HepG2 (cell line): ENCODE results near the gene ATP6V0A1. TPM values are rescaled to one million over a fixed set of nuclear protein-coding genes. Genes with fewer than 3 reads are reported as not detected.
A peak's percentile ranks its signal among the peaks of the same experiment; 100 is the strongest.

ENCODE experiments used
- AHR ChIP-seq: IDR thresholded peaks from 2 replicates; pipeline ENCODE4 v1.6.1; 2018; ENCODE audit warnings: missing genetic modification reagents, missing compliant biosample characterization
- DRAP1 ChIP-seq: IDR thresholded peaks from 2 replicates; pipeline ENCODE4 v1.6.1; 2016; ENCODE audit warnings: missing genetic modification reagents, missing compliant biosample characterization
- HOXA3 ChIP-seq: sonication (generic); formaldehyde crosslinking; IDR thresholded peaks from 2 replicates; pipeline ENCODE4 v1.5.0; 2020; ENCODE audit warnings: missing genetic modification reagents
- IKZF5 ChIP-seq: IDR thresholded peaks from 2 replicates; pipeline ENCODE4 v1.6.1; 2018; ENCODE audit warnings: missing genetic modification reagents, mild to moderate bottlenecking, missing compliant biosample characterization
- MAX ChIP-seq: IDR thresholded peaks from 2 replicates; pipeline ENCODE4 v1.6.1; 2012; ENCODE audit warnings: inconsistent platforms
- MIER2 ChIP-seq: IDR thresholded peaks from 2 replicates; pipeline ENCODE4 v1.6.1; 2016; ENCODE audit warnings: missing biosample characterization, missing genetic modification reagents
- MNT ChIP-seq: fragments of 450-650 bp; IDR thresholded peaks from 2 replicates; pipeline ENCODE4 v1.6.1; 2016
- NFYC ChIP-seq: IDR thresholded peaks from 2 replicates; pipeline ENCODE4 v1.6.1; 2016; ENCODE audit warnings: missing genetic modification reagents, missing compliant biosample characterization
- SAP130 ChIP-seq: IDR thresholded peaks from 2 replicates; pipeline ENCODE4 v1.6.1; 2016; ENCODE audit warnings: low read depth
- SKI ChIP-seq: fragments of 450-650 bp; IDR thresholded peaks from one replicate; pipeline ENCODE4 v1.6.1; 2018; ENCODE audit warnings: mild to moderate bottlenecking; ENCODE audit not compliant: partially characterized antibody
- USF2 ChIP-seq, 2 experiments: sonication (generic) in 1 of 2; formaldehyde crosslinking in 1 of 2; IDR thresholded peaks; 2 replicates each; pipeline versions ENCODE4 v1.5.1 to v1.6.1; 2011 to 2020; ENCODE audit warnings: borderline replicate concordance in 1 of 2, low read depth in 1 of 2, low read length in 1 of 2, mild to moderate bottlenecking in 1 of 2, missing genetic modification reagents in 1 of 2, moderate library complexity in 1 of 2
- ZBTB33 ChIP-seq: sonication (generic); formaldehyde crosslinking; IDR thresholded peaks from 2 replicates; pipeline ENCODE4 v1.4.0; 2020; ENCODE audit warnings: missing genetic modification reagents
- ZC3H13 ChIP-seq: sonication (generic); formaldehyde crosslinking; IDR thresholded peaks from 2 replicates; pipeline ENCODE4 v1.8.1; 2023; ENCODE audit warnings: mild to moderate bottlenecking, missing genetic modification reagents, moderate library complexity
- ZFAT ChIP-seq: sonication (generic); formaldehyde crosslinking; conservative IDR thresholded peaks from 2 replicates; pipeline ENCODE4 v1.8.1; 2023; ENCODE audit warnings: missing genetic modification reagents, inconsistent platforms
- ZNF33B ChIP-seq: sonication (generic); formaldehyde crosslinking; IDR thresholded peaks from 2 replicates; pipeline ENCODE4 v1.5.1; 2020; ENCODE audit warnings: mild to moderate bottlenecking, missing genetic modification reagents
- ZNF547 ChIP-seq: sonication (generic); formaldehyde crosslinking; IDR thresholded peaks from 2 replicates; pipeline ENCODE4 v1.5.1; 2020; ENCODE audit warnings: mild to moderate bottlenecking, missing genetic modification reagents
- ZNF552 ChIP-seq: sonication (generic); formaldehyde crosslinking; IDR thresholded peaks from 2 replicates; pipeline ENCODE4 v1.9.0; 2022; ENCODE audit warnings: missing genetic modification reagents, mild to moderate bottlenecking, borderline replicate concordance
- ZNF749 ChIP-seq: sonication (generic); formaldehyde crosslinking; IDR thresholded peaks from 2 replicates; pipeline ENCODE4 v1.8.0; 2022; ENCODE audit warnings: mild to moderate bottlenecking, missing genetic modification reagents, moderate library complexity, borderline replicate concordance
- polyA plus RNA-seq, 8 experiments: library from polyadenylated mRNA; depleted of rRNA in 3 of 8; stranded (reverse) in 7 of 8; unstranded in 1 of 8; fragments of >200 nt; fragmentation: Illumina TruSeq in 4 of 8; extraction: Trizol in 4 of 8; gene quantifications; 2 replicates each; pipeline versions ENCODE4 v1.2.1 to v1.2.3, GENCODE V29; 2011 to 2016; ENCODE audit warnings: low read depth in 4 of 8, missing spikeins in 1 of 8, mixed read lengths in 1 of 8; ENCODE audit not compliant: insufficient read depth in 1 of 8
- total RNA-seq, 5 experiments: library from RNA; depleted of rRNA; stranded (reverse); fragments of >200 nt; fragmentation: Illumina TruSeq; extraction: Trizol; gene quantifications; 2 replicates each; pipeline ENCODE4 v1.2.3, GENCODE V29; 2016; ENCODE audit warnings: low read depth in 1 of 5

ATP6V0A1 gene
- total and polyA plus RNA-seq, 2 of the 13 experiments (the other 11 are each of a cell fraction or from before 2014, with no cell fraction given) = 27.9 to 54.1 TPM

- TF ChIP-seq USF2 (IDR thresholded peaks at IDR 0.05; ENCODE audit: low read depth, low read length) = peak; percentile 90
- peak; percentile 95; the same call in 1 of the 2 replicates for TF ChIP-seq USF2 (CRISPR knock-in tag; IDR thresholded peaks at IDR 0.05; ENCODE audit: borderline replicate concordance)
- TF ChIP-seq ZNF33B (CRISPR knock-in tag) = no peak; the same call in 1 of the 2 replicates
- no peak; the same call in 1 of the 2 replicates for TF ChIP-seq MAX
- TF ChIP-seq IKZF5 (CRISPR knock-in tag) = peak; percentile 49; the same call in 1 of the 2 replicates
- peak; percentile 67; the same call in 1 of the 2 replicates for TF ChIP-seq HOXA3 (CRISPR knock-in tag)
- TF ChIP-seq ZFAT = no peak
- TF ChIP-seq DRAP1 (CRISPR knock-in tag) = peak; percentile 80
- peak; percentile 50; the same call in 1 of the 2 replicates for TF ChIP-seq ZNF547
- TF ChIP-seq ZC3H13 = peak; percentile 85; the same call in 1 of the 2 replicates
- TF ChIP-seq AHR (CRISPR knock-in tag) = peak; percentile 94
- TF ChIP-seq MNT = peak; percentile 53
- no peak for TF ChIP-seq SKI
- TF ChIP-seq ZNF552 (CRISPR knock-in tag) = 0 out of 2 replicates have a peak, but pooled peaks have one; percentile 87
- TF ChIP-seq ZNF749 = 0 out of 2 replicates have a peak, but pooled peaks have one; percentile 57
- TF ChIP-seq SAP130 (CRISPR knock-in tag) = peak; percentile 87
- 0 out of 2 replicates have a peak, but pooled peaks have one; percentile 46 for TF ChIP-seq ZBTB33 (CRISPR knock-in tag)
- TF ChIP-seq MIER2 (CRISPR knock-in tag) = peak; percentile 63; the same call in 1 of the 2 replicates
- TF ChIP-seq NFYC (CRISPR knock-in tag) = peak; percentile 88
Observed at GRCh38 chr17:42536048-42536371, 77.3 kb downstream of the ATP6V0A1 start, which contains the start of gene NAGLU (continued).
